ENCODE data around the gene ARHGEF7.

DNA sequence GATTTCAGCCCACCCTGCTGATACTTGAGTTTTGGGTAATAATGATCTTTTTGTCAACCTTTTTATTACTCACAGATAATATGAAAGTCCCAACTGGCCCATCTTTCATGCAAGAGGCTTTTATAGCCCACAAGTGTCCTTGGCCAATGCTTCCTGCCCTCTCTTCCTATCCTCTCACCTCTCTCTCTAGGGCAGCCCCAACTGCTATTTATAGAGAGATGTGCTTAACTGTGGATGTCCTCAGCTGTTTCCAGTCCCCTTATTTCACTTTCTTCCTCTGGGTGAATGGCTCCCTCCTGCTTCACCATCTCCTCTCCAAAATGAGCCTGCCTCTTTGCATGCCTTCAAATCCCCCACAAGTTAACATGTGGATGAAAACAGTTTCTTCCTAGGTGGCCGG lies 27.4 kb downstream of the ARHGEF7 start:
- TF ChIP-seq POLR2A (IDR thresholded peaks at IDR 0.05): no peak
- TF ChIP-seq CTCF (IDR thresholded peaks at IDR 0.05): no peak

All from lower leg skin (tissue), 3 donors.